Activated CD4-positive, alpha-beta T cell treated with anti-CD3 and anti-CD28 coated beads for 1 hour (primary cell): ENCODE measurements around the gene AUTS2.

Experiments used
- DNase-seq: peaks from one replicate; pipeline ENCODE4 v3.0.0-alpha.2; 2020

The AUTS2 gene

GRCh38 chr7:69826283-69826682, 228.0 kb downstream of the AUTS2 start:
- DNase-seq: no peak

GRCh38 chr7:69827140-69827539, 228.9 kb downstream of the AUTS2 start:
- no peak for DNase-seq

GRCh38 chr7:69827558-69827957, 229.3 kb downstream of the AUTS2 start:
- no peak for DNase-seq

GRCh38 chr7:69832356-69832755, 234.1 kb downstream of the AUTS2 start:
- DNase-seq: no peak

GRCh38 chr7:69833964-69834363, 235.7 kb downstream of the AUTS2 start:
- DNase-seq: no peak

GRCh38 chr7:69836702-69837101, 238.4 kb downstream of the AUTS2 start:
- no peak for DNase-seq

- no peak for DNase-seq
Observed at GRCh38 chr7:69837387-69838068, 239.3 kb downstream of the AUTS2 start.

- no peak for DNase-seq
Observed at GRCh38 chr7:69839782-69840181, 241.5 kb downstream of the AUTS2 start.

- DNase-seq: no peak
Observed at GRCh38 chr7:69840248-69840647, 242.0 kb downstream of the AUTS2 start.

GRCh38 chr7:69843653-69844052, 245.4 kb downstream of the AUTS2 start:
- DNase-seq: no peak

GRCh38 chr7:69844264-69844868, 246.1 kb downstream of the AUTS2 start:
- DNase-seq: no peak

GRCh38 chr7:69845721-69846495, 247.6 kb downstream of the AUTS2 start:
- no peak for DNase-seq

GRCh38 chr7:69847921-69848612, 249.8 kb downstream of the AUTS2 start:
- no peak for DNase-seq

- no peak for DNase-seq
Observed at GRCh38 chr7:69849268-69849667, 251.0 kb downstream of the AUTS2 start.

- DNase-seq: no peak
Observed at GRCh38 chr7:69857014-69857413, 258.7 kb downstream of the AUTS2 start.

GRCh38 chr7:69858471-69858870, 260.2 kb downstream of the AUTS2 start:
- DNase-seq: no peak

- no peak for DNase-seq
Observed at GRCh38 chr7:69859342-69859741, 261.1 kb downstream of the AUTS2 start.

- no peak for DNase-seq
Observed at GRCh38 chr7:69860486-69860885, 262.2 kb downstream of the AUTS2 start.

- DNase-seq: no peak
Observed at GRCh38 chr7:69860941-69861622, 262.8 kb downstream of the AUTS2 start.

- no peak for DNase-seq
Observed at GRCh38 chr7:69862413-69863064, 264.3 kb downstream of the AUTS2 start.

- DNase-seq: no peak
Observed at GRCh38 chr7:69864274-69864673, 266.0 kb downstream of the AUTS2 start.

GRCh38 chr7:69864822-69865221, 266.5 kb downstream of the AUTS2 start:
- no peak for DNase-seq
